ENCODE results near the gene FAM50B.
"Not testable (repeated sequence)": the region's sequence is repeated elsewhere in the genome, so short reads cannot be mapped to it uniquely, and the experiment has no call there.

Gene FAM50B

DNA sequence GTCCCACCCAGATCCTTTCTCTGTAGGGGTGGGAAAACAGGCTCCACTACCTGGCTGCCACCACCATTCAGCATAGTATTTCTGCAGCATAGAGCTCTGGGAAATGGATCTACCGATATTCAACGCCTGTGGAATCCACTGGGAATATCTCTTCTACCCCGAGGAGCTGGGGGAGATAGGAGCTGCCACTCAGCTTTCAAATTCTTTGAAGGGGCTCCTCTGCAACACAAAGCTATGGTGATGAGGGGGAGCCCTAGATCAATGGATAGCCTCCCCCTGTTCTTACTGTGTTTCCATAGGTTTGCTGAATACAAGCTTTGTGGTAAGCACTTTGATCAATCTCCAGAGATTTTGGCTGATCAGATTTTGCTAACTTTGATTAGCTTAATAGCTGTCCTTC lies 12.9 kb downstream of the FAM50B start:
- ChIA-PET CTCF (interaction anchor here (0.5 to 1.0 kb wide), 5 partner anchors 13 to 294 kb away, joined by 3 to 8 read pairs (median 3); no protein-coding TSS in a partner anchor), POLR2A (ENCODE audit: low non-redundant PET) (interaction anchor here (0.7 kb wide), 1 partner anchor 860 kb away, joined by 3 read pairs; no protein-coding TSS in a partner anchor)
- TF ChIP-seq, protein P1, sequence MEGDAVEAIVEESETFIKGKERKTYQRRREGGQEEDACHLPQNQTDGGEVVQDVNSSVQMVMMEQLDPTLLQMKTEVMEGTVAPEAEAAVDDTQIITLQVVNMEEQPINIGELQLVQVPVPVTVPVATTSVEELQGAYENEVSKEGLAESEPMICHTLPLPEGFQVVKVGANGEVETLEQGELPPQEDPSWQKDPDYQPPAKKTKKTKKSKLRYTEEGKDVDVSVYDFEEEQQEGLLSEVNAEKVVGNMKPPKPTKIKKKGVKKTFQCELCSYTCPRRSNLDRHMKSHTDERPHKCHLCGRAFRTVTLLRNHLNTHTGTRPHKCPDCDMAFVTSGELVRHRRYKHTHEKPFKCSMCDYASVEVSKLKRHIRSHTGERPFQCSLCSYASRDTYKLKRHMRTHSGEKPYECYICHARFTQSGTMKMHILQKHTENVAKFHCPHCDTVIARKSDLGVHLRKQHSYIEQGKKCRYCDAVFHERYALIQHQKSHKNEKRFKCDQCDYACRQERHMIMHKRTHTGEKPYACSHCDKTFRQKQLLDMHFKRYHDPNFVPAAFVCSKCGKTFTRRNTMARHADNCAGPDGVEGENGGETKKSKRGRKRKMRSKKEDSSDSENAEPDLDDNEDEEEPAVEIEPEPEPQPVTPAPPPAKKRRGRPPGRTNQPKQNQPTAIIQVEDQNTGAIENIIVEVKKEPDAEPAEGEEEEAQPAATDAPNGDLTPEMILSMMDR (conservative IDR thresholded peaks at IDR 0.05; ENCODE audit: low read depth) = no peak
- no peak overlapping the region for H3K27ac ChIP-seq
- no peak for DNase-seq (ENCODE audit: low spot score)

DNA sequence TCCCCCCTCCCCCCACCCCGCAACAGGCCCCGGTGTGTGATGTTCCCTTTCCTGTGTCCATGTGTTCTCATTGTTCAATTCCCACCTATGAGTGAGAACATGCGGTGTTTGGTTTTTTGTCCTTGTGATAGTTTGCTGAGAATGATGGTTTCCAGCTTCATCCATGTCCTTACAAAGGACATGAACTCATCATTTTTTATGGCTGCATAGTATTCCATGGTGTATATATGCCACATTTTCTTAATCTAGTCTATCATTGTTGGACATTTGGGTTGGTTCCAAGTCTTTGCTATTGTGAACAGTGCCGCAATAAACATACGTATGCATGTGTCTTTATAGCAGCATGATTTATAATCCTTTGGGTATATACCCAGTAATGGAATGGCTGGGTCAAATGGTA lies 14.1 kb downstream of the FAM50B start:
- CTCF ChIA-PET; H3K27ac ChIP-seq; DNase-seq (ENCODE audit: low spot score); POLR2A ChIA-PET (ENCODE audit: low non-redundant PET): not testable (repeated sequence)

DNA sequence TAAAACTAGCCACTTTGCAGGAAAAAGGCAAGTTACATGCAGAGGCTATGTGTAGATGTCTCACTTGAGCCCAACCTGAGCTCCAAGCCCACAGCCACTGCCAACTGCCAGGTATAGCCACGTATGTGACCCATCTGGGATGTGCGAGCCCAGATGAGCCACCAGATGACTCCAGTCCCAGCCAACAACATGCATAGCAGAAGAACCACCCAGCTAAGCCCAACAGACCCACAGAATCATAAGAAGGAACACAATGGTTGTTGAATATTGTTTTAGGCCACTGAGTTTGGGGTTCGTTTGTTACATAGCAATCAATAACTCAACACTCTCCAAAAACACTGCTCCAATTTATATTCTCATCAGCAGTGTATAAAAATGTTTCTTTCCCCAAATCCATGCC lies 16.3 kb downstream of the FAM50B start:
- ChIA-PET CTCF (interaction anchor here (0.9 kb wide), 1 partner anchor 12 kb away, joined by 3 read pairs; no protein-coding TSS in a partner anchor), POLR2A (ENCODE audit: low non-redundant PET) (no interaction called here)

GRCh38 chr6:3867641-3868502 lies 18.7 kb downstream of the FAM50B start:
- H3K27ac ChIP-seq = peak overlapping the region; percentile 73
- ChIA-PET CTCF (no interaction called here), POLR2A (ENCODE audit: low non-redundant PET) (no interaction called here)
- no peak for DNase-seq (ENCODE audit: low spot score)
- TF ChIP-seq, protein P1 (conservative IDR thresholded peaks at IDR 0.05; ENCODE audit: low read depth) = no peak

More for the DNA sequence above, 16.3 kb downstream of the FAM50B start:
- TF ChIP-seq, protein P1 (conservative IDR thresholded peaks at IDR 0.05; ENCODE audit: low read depth) = no peak
- H3K27ac ChIP-seq = no peak overlapping the region
- no peak for DNase-seq (ENCODE audit: low spot score)

DNA sequence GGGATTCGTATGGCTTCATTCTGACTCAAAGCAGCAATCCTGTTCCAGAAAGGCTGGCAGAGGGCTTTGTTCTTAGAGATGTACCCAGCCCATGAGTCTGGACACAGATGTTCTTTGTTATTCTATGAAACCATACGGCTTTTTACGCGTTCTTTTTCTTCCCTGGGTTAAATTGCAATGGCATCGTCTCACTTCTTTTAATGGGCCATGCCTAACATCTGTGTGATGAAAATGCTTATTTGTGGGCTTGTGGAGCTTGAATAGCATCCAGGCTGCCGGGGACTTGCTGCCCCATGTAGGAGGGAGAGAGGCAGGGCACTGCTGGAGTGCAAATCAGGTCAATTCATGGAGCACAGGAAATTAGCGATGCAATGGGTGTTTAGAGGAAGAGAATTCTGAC lies 19.4 kb downstream of the FAM50B start:
- no peak for DNase-seq (ENCODE audit: low spot score)
- CTCF ChIA-PET = no interaction called here
- TF ChIP-seq, protein P1 (conservative IDR thresholded peaks at IDR 0.05; ENCODE audit: low read depth) = no peak
- POLR2A ChIA-PET (ENCODE audit: low non-redundant PET) = no interaction called here
- H3K27ac ChIP-seq = peak overlapping the region; percentile 73

DNA sequence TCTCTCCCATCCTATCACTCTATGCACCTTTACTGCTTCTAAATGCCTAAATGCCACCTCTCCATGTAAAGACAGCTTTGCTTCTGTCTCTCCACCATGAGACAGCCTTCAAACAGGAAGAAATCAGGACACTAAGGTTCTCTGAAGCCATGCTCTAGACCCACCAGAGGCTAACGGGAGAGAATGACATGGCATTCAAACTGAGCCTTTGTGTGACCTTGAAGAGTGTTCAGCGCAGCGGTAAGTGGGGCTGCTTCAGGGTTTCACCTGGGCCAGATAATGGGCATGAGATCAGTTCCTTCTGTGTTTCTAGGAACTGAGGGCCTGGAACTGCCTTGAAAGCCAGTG lies 20.1 kb downstream of the FAM50B start:
- no peak overlapping the region for H3K27ac ChIP-seq
- no peak for DNase-seq (ENCODE audit: low spot score)
- ChIA-PET POLR2A (ENCODE audit: low non-redundant PET) (no interaction called here), CTCF (no interaction called here)
- TF ChIP-seq, protein P1 (conservative IDR thresholded peaks at IDR 0.05; ENCODE audit: low read depth) = no peak
